Measurements from ENCODE around the gene FTO. TPM values are rescaled to one million over a fixed set of nuclear protein-coding genes. Genes with fewer than 3 reads are reported as not detected.

The FTO gene
- total and polyA plus RNA-seq, 2 of the 8 experiments (the other 6 are each of a cell fraction or from before 2014, with no cell fraction given), result 34.5 to 59.8 TPM

DNA sequence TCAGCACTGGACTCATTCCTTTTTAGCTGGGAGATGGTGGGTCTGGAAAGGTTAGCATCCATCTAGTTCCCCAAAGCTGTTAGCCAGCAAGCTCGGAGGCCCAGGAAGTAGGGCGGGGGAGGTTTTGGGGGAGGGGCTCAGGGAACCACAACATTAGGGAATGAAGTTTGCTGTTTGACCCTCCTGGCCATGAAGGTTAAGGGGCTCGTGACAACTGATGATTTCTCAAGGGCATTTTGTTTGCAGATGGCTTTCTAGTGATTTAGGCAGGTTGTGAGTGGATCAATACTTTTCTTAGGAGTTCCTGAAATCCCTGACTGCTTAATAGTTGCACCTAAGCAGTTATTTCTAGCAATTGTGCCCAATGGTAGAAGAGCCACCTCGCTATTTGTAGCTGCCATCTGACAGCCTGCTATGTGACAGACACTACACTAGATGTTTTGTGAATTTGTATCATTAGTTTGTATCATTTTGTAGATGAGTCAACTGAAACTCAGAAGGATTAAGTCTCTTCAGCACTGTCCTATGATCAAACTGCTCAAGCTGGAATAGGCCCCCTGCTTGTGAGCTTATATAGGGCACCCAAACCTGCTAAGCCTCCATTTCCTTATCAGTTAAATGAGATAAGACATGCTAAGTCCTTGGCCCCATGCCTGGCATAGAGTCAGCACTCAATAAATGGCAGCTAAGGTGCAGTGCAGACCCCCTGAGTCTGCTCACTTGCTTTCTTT lies 436.3 kb downstream of the FTO start:
- Histone ChIP-seq H3K4ac (replicated peaks; ENCODE audit: insufficient read length, low read depth, low read length) (no peak overlapping the region), H3K79me1 (ENCODE audit: low read depth, low read length) (no peaks in the 10 kb centered on the region), H3K36me3 (ENCODE audit: control insufficient read depth in 2 of 4, insufficient read depth in 4 of 4, low read length in 3 of 4) (no peaks in the 10 kb centered on the region), H2AFZ (ENCODE audit: low read length) (no peak overlapping the region), H4K20me1 (replicated peaks in 1 of 2; ENCODE audit: control insufficient read depth in 1 of 2, insufficient read depth in 2 of 2, low read length in 2 of 2) (no peaks in the 10 kb centered on the region), H3K18ac (ENCODE audit: extremely low read depth, low read length) (no peak overlapping the region), H4K91ac (replicated peaks; ENCODE audit: insufficient read length, low read length) (no peak overlapping the region), H3K14ac (ENCODE audit: insufficient read length) (no peak overlapping the region), H2BK20ac (ENCODE audit: low read length) (no peak overlapping the region), H4K5ac (ENCODE audit: insufficient read length, low read depth, low read length) (no peak overlapping the region), H3K23ac (ENCODE audit: insufficient read length) (no peak overlapping the region), H2BK5ac (ENCODE audit: low read depth, low read length) (no peak overlapping the region), H3K27me3 (replicated peaks in 1 of 4; ENCODE audit: control insufficient read depth in 3 of 4, extremely low read depth in 1 of 4, insufficient read depth in 3 of 4, low read length in 3 of 4) (no peaks in the 10 kb centered on the region), H3K4me3 (ENCODE audit: extremely low read depth in 1 of 4, insufficient read depth in 2 of 4, low read depth in 3 of 4, low read length in 4 of 4) (no peak overlapping the region), H3K9me3 (ENCODE audit: insufficient read depth in 2 of 2, low read depth in 1 of 2, low read length in 1 of 2) (no peaks in the 10 kb centered on the region), H3K4me2 (ENCODE audit: insufficient read depth in 1 of 2, low read depth in 2 of 2, low read length in 2 of 2) (no peak overlapping the region), H3K27ac (ENCODE audit: low read depth, low read length) (no peak overlapping the region), H3K79me2 (ENCODE audit: control insufficient read depth in 1 of 2, insufficient read depth in 2 of 2, low read length in 2 of 2) (no peaks in the 10 kb centered on the region), H3K9ac (replicated peaks in 1 of 4; ENCODE audit: extremely low read depth in 1 of 4, low read depth in 3 of 4, low read length in 3 of 4) (no peak overlapping the region), H2BK12ac (ENCODE audit: low read depth, low read length) (no peak overlapping the region), H2BK120ac (replicated peaks; ENCODE audit: low read depth, low read length) (no peak overlapping the region), H4K8ac (ENCODE audit: extremely low read depth, insufficient read depth, low read length) (no peak overlapping the region), H3K56ac (replicated peaks; ENCODE audit: insufficient read length, low read depth, low read length) (no peak overlapping the region), H2AK5ac (ENCODE audit: low read depth, low read length) (no peak overlapping the region), H2BK15ac (ENCODE audit: low read length) (no peak overlapping the region), H3K4me1 (replicated peaks in 1 of 4; ENCODE audit: control insufficient read depth in 3 of 4, insufficient read depth in 4 of 4, low read length in 3 of 4) (0 out of 7 replicates have a peak, but pooled peaks cover 0 to 2% (median 0%) of the 10 kb centered on the region in 4 experiments), H3K23me2 (ENCODE audit: low read depth, low read length) (no peaks in the 10 kb centered on the region)
- FAIRE-seq (peak; percentile 50), DNase-seq (ENCODE audit: low read depth in 1 of 2, low spot score in 2 of 2) (no peak)
- WGBS, 2 experiments (ENCODE audit: extremely low coverage in 1 of 2, insufficient coverage in 1 of 2, insufficient read length in 1 of 2, insufficient replicate concordance in 2 of 2, low coverage in 1 of 2, low lambda C conversion rate in 2 of 2, missing lambda C conversion rate in 1 of 2), result 81% methylated on average over 4 of the region's 4 CpGs; no CpG with 5 or more reads in 1 of the 2 experiments
- POLR2A ChIA-PET (ENCODE audit: partially characterized antibody), result no interaction called here
- TF ChIP-seq RNF2 (IDR thresholded peaks at IDR 0.05; ENCODE audit: borderline replicate concordance, low read depth, low read length, missing control alignments, poor library complexity, severe bottlenecking) (no peak), SUZ12 (IDR thresholded peaks at IDR 0.05; ENCODE audit: low read length) (no peak)
- CTCF ChIA-PET (ENCODE audit: partially characterized antibody), result interaction anchor here (0.6 to 1.5 kb wide), 5 partner anchors 10 to 85 kb away, joined by 3 read pairs; no protein-coding TSS in a partner anchor

Measured in H1 (cell line).